Endothelial cell of hepatic sinusoid (primary cell): ENCODE data around the gene GPR179.

Experiments used
- in situ Hi-C: cut with HindIII; loops from 2 replicates; pipeline ENCODE4 v1.10.0; 2017; ENCODE audit warnings: low sequenced_read_pairs

Gene GPR179

DNA sequence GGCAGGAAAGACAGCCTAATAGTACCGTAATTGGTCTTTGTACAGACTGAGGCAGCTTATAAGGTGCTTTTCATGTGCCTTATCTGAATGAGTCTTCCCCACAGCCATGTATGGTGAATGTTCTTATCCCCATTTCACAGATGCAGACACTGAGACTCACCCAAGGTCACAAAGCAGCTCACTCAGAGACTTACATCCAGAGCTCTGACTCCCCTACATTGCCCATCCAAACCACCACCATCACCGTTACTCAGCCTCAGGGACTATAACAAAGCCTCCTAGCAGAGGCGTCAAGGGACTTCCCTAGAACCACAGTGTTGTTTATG lies 627 bp upstream of the GPR179 start:
- in situ Hi-C loops = no loop called here

GRCh38 chr17:38342886-38343607 lies 709 bp downstream of the GPR179 start:
- in situ Hi-C loops = no loop called here

DNA sequence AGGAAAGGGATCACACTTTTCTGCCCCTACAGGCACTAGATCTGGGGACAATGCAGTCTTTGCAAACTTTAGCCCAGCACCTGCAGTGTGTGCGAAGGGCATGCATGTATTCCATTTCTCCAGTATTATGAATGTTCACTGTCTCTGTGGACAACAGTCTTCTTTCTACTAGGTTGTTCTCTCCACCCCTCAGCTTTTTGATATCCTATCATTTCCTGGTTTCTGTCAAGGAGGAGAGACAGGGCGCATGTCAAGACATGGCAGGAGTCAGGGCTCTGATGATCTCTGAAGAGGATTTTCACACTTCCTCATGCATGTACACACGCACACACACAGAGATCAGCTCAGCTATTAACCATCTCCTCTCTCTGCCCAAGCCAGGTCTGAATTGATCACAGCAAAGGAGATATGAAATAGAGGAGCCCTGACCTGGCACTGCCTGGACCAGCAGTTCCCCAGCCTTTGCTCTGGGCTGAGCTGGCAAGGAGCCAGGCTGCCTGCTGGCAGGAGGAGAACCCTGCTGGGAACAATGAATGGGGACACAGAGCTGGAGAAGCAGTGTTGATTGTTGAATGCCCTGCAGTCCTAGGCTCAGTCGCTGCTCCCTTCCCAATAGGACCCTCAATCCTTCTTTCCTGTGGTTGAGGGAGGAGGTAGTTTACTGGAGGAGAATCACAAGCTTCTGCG lies 2.6 kb downstream of the GPR179 start:
- in situ Hi-C loops = no loop called here

DNA sequence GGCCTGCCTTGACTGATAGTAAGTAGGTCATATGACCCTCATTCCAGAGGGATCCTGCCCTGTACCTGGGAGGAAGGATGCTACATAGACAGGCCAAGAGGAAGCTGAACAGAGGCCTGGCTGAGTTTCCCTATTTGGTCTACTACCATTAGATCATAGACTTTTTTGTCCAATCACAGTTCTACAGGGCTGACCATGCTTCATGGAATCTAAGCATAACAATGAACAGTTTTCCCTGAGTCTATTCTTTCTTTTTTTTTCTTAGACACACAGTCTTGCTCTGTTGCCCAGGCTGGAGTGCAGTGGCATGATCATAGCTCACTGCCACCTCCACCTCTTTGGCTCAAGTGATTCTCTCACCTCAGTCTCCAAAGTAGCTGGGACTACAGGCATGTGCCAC lies 3.9 kb downstream of the GPR179 start:
- in situ Hi-C loops = no loop called here

GRCh38 chr17:38338535-38338934 lies 5.2 kb downstream of the GPR179 start:
- in situ Hi-C loops = no loop called here

DNA sequence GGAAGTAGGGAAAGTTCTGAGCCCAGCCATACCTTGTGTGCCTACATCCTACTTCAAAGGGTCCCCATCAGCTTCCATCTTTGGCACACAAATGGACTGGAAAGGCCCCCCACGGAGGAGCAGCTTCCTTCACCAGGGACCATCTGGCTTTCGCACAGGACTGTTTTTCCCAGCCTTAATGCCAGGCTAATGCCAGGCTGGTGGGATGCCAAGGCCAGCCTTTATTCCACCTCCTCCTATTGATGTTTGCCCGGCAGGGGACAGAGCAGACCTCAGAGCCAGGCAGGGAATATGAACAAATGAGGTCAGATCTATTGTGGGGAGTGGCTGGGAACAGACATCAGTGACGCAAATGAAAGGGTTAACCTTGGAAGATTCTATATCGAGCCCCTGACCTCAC lies 5.7 kb downstream of the GPR179 start:
- in situ Hi-C loops = no loop called here

DNA sequence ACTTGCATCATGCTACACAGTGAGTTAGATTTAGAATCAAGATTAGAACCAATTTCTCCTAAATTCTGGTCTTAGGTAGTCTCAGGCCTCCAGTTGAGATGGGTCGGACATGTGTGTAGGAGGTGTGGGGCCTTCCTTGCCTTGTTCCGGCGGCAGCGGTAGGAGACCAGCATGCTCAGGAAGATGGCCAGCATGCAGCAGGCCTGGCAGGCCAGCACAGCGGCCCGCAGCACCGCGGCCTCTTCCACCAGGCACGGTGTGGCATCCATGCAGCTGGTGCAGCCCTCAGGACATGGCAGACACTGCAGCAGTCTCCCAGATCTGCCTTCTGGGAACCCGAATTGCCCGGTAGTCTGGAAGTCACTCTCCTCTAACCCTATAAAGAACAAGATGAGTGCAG lies 6.9 kb downstream of the GPR179 start:
- in situ Hi-C loops = no loop called here

DNA sequence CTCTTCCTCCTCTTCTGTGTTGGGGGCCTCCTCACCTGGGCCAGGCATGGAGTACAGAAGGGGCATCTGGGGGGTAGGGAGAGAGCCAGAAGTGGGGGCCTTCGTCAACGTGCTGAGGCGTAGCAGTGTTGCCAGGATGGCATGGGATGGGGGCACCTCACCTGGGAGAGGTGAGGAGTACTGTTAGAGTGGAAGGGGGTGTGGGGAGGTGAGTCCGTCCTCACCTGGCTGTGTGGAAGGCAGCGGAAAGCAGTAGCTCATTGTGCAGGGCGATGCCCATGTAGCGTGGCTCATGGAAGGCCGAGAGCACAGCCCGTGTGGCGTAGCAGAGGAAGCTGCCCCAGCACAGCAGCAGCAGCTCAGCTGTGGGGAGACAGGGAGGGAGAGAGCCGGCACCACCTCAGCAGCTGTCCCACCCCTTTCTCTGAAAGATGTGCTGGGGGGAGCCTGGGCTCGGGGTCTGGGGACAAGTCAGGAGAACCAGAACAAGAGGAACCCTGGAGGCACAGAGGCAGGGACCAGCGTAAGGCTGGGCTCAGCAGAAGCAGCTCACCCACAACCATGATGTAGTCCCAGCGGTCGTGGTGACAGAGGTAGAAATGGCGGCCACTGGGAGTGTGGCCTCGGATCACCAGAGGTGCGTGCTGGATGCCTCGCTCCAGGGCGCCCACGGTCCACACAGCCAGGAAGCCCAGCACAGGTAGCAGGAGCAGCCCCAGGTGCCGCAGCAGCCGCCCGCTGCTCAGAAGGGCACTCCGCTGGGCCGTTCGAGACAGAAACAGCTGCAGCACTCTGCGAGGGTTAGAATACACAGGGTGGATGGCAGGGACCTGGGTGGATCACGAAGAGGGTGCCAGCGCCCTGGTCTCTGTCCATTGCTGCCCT lies 9.0 kb downstream of the GPR179 start:
- in situ Hi-C loops = no loop called here

GRCh38 chr17:38333635-38334295 lies 10.0 kb downstream of the GPR179 start:
- in situ Hi-C loops = no loop called here

DNA sequence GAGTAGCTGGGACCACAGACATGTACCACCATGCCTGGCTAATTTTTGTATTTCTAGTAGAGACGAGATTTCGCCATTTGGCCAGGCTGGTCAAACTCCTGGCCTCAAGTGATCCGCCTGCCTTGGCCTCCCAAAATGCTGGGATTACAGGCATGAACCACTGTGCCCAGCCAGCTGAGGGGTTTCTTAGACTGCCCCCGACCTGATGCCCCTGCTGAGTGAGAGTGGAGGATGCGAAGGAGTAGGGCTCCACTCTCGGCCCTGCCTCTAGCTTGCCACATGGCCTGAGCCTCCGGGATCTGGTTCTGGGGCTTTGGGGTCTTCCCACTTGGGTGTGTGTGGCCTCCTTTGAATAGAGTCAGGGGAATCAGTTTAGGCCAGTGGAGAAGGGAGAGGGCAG lies 11.0 kb downstream of the GPR179 start:
- in situ Hi-C loops = no loop called here

DNA sequence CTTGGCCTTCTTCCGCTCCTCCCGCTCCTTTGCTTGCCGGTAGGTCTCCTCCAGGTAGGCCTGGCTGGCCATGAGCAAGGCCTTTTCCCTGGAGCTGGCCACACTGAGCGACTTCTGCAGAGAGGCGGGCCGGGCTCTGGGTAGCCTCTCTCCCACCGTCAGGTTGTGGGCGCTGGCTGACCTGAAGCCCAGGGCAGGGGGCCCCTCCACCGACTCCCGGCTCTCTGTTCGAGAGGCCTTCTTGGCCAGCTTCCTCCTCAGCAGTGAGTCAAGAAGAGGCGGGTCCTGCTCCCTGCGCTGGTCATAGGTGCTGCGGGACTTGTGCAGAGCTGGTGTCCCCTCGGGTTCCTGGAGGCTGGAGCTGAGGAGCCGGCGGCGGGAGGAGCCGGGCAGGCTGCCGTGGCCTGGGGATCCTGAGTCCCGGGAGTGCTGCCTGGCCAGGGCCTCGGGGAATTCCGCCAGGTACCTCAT lies 12.8 kb downstream of the GPR179 start:
- in situ Hi-C loops = no loop called here

GRCh38 chr17:38329808-38330730 lies 13.7 kb downstream of the GPR179 start:
- in situ Hi-C loops = no loop called here

DNA sequence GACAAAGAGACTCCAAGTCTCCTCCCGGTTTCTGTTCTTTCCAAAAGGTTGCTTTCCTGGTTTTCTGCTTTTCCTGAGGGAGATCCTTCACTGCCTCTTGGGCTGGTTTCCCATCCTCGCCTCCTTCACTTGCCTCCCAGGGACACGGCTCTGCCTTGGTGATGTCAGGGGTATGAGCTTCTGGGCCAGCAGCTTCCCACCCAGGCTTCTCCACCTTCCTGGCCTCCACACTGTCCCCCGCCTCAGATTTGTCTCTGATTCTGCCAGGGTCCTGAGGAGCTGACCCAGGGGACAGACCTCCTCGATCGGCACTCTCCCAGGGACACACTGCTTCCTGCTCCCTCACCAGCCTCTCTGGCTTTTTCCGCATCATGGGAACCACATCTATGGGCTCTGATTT lies 14.5 kb downstream of the GPR179 start:
- in situ Hi-C loops = no loop called here

DNA sequence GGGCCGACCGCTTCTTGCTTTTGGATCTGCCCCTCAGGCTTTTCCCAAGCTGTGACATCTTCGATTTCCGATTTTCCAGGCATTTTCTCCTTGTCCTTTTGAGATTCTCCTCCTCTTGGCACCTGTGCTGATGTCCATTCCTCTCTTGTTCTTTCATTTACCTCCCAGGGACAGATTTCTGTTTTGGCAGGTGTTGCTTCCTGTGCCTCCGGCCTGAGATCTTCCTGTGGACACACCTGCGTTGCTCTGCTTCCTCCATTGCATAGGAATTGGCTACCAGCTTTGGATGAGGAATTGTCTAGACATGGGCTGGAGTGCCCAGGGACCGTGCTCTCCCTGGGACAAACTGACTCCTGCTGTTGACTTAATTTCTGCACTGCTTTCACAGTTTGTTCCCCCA lies 15.1 kb downstream of the GPR179 start:
- in situ Hi-C loops = no loop called here

GRCh38 chr17:38327936-38328335 lies 15.8 kb downstream of the GPR179 start:
- in situ Hi-C loops = no loop called here

- in situ Hi-C loops = no loop called here
Observed at GRCh38 chr17:38326996-38327792, 16.6 kb downstream of the GPR179 start.

GRCh38 chr17:38325221-38325851 lies 18.4 kb downstream of the GPR179 start:
- in situ Hi-C loops = no loop called here

- in situ Hi-C loops = no loop called here
Observed at GRCh38 chr17:38324772-38325171, 19.0 kb downstream of the GPR179 start.

DNA sequence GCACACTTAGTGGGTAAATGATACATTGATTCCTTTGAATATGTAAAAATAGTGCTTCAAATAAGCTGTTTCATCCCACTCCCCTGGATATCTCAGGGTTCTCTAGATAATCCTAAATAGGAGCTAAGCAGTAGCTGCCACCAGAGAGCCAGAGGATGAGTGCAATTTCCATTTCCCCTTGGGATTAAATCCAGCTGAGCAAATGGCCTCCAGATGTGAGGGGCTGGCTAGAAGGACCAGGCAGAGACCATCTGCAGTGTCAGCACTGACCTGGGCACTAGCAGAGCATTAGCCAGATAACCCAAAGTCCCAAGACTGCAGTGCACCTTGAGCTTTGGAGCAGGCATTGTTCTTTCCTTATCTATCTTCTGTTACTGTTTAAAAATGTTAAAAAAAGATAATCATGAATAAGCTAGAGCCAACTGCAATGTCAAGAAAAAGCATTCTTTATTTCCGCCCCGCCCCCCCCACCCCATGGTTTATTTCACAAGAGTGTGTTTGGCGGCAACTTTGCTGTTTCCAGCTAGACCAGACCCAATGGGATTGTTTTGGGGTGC lies 19.5 kb downstream of the GPR179 start:
- in situ Hi-C loops = no loop called here
